Smooth muscle cell (in vitro differentiated cells): Measurements from ENCODE around the gene SHC4. TPM values are rescaled to one million over a fixed set of nuclear protein-coding genes. Genes with fewer than 3 reads are reported as not detected.
A peak's percentile ranks its signal among the peaks of the same experiment; 100 is the strongest.
"Not testable (repeated sequence)": the region's sequence is repeated elsewhere in the genome, so short reads cannot be mapped to it uniquely, and the experiment has no call there.

ENCODE experiments used
- DNase-seq: peaks from one replicate; lab custom pipeline; 2025; ENCODE audit not compliant: unreplicated experiment; lab: John Stamatoyannopoulos, UW
- H2AFZ ChIP-seq: fragments of 200-600 bp; sonication (generic); 2 replicates; pipeline ENCODE4 v1.6.0; 2016; ENCODE audit warnings: antibody characterized with exemption, low read depth, mild to moderate bottlenecking
- H3F3A ChIP-seq: fragments of 200-600 bp; sonication (generic); 2 replicates; pipeline ENCODE4 v1.6.0; 2017; ENCODE audit warnings: antibody characterized with exemption, low read depth
- H3K27ac ChIP-seq: fragments of 200-600 bp; sonication (generic); 2 replicates; pipeline ENCODE4 v1.5.1; 2016; ENCODE audit warnings: low read depth, mild to moderate bottlenecking
- H3K27me3 ChIP-seq: fragments of 200-600 bp; sonication (generic); 2 replicates; pipeline ENCODE4 v1.6.1; 2016; ENCODE audit warnings: low read depth, mild to moderate bottlenecking
- H3K36me3 ChIP-seq: fragments of 200-600 bp; sonication (generic); 2 replicates; pipeline ENCODE4 v1.5.1; 2016; ENCODE audit warnings: low read depth
- H3K4me1 ChIP-seq: fragments of 200-600 bp; sonication (generic); 2 replicates; pipeline ENCODE4 v1.5.1; 2016; ENCODE audit warnings: low read depth
- H3K4me2 ChIP-seq: fragments of 200-600 bp; sonication (generic); 2 replicates; pipeline ENCODE4 v1.6.0; 2016; ENCODE audit warnings: mild to moderate bottlenecking
- H3K4me3 ChIP-seq: fragments of 200-600 bp; sonication (generic); 2 replicates; pipeline ENCODE4 v1.5.1; 2016; ENCODE audit warnings: mild to moderate bottlenecking
- H3K79me2 ChIP-seq: fragments of 200-600 bp; sonication (generic); 2 replicates; pipeline ENCODE4 v1.6.0; 2016; ENCODE audit warnings: low read depth, mild to moderate bottlenecking
- H3K9ac ChIP-seq: fragments of 200-600 bp; sonication (generic); 2 replicates; pipeline ENCODE4 v1.6.0; 2016; ENCODE audit warnings: low read depth
- H3K9me3 ChIP-seq: fragments of 200-600 bp; sonication (generic); replicated peaks from 2 replicates; pipeline ENCODE4 v1.5.1; 2016; ENCODE audit warnings: low read depth
- H4K20me1 ChIP-seq: fragments of 200-600 bp; sonication (generic); 2 replicates; pipeline ENCODE4 v1.6.0; 2016; ENCODE audit warnings: low read depth
- CTCF ChIP-seq: fragments of 200-600 bp; sonication (generic); IDR thresholded peaks from 2 replicates; pipeline ENCODE4 v1.5.1; 2017; ENCODE audit warnings: borderline replicate concordance, mild to moderate bottlenecking, antibody characterized with exemption; ENCODE audit not compliant: insufficient read depth, poor library complexity, severe bottlenecking
- WGBS: methylation state at CpG from one replicate; pipeline ENCODE4 v1.1.7; 2016; ENCODE audit warnings: low lambda C conversion rate; 5-methylcytosine and 5-hydroxymethylcytosine counted together
- polyA plus RNA-seq: library from polyadenylated mRNA; unstranded; fragments of >200 nt; fragmentation: Nextera tagmentation; extraction: Ambion mirVana; gene quantifications from 2 replicates; pipeline ENCODE4 v1.2.1, GENCODE V29; 2016
- total RNA-seq: library from RNA; depleted of rRNA; stranded (reverse); fragments of >200 nt; gene quantifications from 2 replicates; pipeline ENCODE4 v1.2.3, GENCODE V29; 2014

The SHC4 gene
- total and polyA plus RNA-seq, 2 experiments from 2014 or later, result 0.39 to 1.2 TPM

- Histone ChIP-seq H4K20me1 (no peaks in the 10 kb centered on the region), H3K9me3 (no peaks in the 10 kb centered on the region), H3K4me2 (no peak overlapping the region), H3K9ac (no peak overlapping the region), H3K79me2 (no peaks in the 10 kb centered on the region), H3F3A (no peaks in the 10 kb centered on the region), H3K4me3 (no peak overlapping the region), H3K27me3 (no peaks in the 10 kb centered on the region), H3K36me3 (no peaks in the 10 kb centered on the region), H3K27ac (no peak overlapping the region), H3K4me1 (no peaks in the 10 kb centered on the region), H2AFZ (no peak overlapping the region)
- TF ChIP-seq CTCF, result no peak
- 95% methylated on average over 3 of the region's 3 CpGs for WGBS
- DNase-seq, result no peak
Measured at GRCh38 chr15:48916721-48917120, 47.0 kb downstream of the SHC4 start.

- peak overlapping the region; percentile 58 for H2AFZ ChIP-seq
- no peaks in the 10 kb centered on the region for H3K79me2 ChIP-seq
- no peak overlapping the region for H3K9ac ChIP-seq
- H3K36me3 ChIP-seq, result no peaks in the 10 kb centered on the region
- no peak for DNase-seq
- no peaks in the 10 kb centered on the region for H3K27me3 ChIP-seq
- no peak overlapping the region for H3K27ac ChIP-seq
- H3F3A ChIP-seq, result no peaks in the 10 kb centered on the region
- H3K4me1 ChIP-seq, result no peaks in the 10 kb centered on the region
- 41% methylated on average over 3 of the region's 3 CpGs for WGBS
- H3K4me2 ChIP-seq, result peak overlapping the region; percentile 51
- no peak overlapping the region for H3K4me3 ChIP-seq
- TF ChIP-seq CTCF, result no peak
- no peaks in the 10 kb centered on the region for H3K9me3 ChIP-seq
- H4K20me1 ChIP-seq, result no peaks in the 10 kb centered on the region
Measured at GRCh38 chr15:48915861-48916260, 47.9 kb downstream of the SHC4 start.

- Histone ChIP-seq H3K27ac (no peak overlapping the region), H3K4me3 (no peak overlapping the region), H3K9me3 (no peaks in the 10 kb centered on the region), H3K27me3 (no peaks in the 10 kb centered on the region), H3K4me1 (no peaks in the 10 kb centered on the region), H2AFZ (no peak overlapping the region), H3K4me2 (no peak overlapping the region), H3F3A (no peaks in the 10 kb centered on the region), H3K79me2 (no peaks in the 10 kb centered on the region), H3K9ac (no peak overlapping the region), H3K36me3 (no peaks in the 10 kb centered on the region), H4K20me1 (no peaks in the 10 kb centered on the region)
- no peak for TF ChIP-seq CTCF
- DNase-seq, result no peak
- 95% methylated on average over 3 of the region's 3 CpGs for WGBS
Measured at GRCh38 chr15:48914717-48915116, 49.0 kb downstream of the SHC4 start.

GRCh38 chr15:48913141-48913540 is 50.6 kb downstream of the SHC4 start:
- Histone ChIP-seq H3K27me3 (no peaks in the 10 kb centered on the region), H3K4me3 (no peak overlapping the region), H3K4me1 (no peaks in the 10 kb centered on the region), H2AFZ (no peak overlapping the region), H3K9me3 (no peaks in the 10 kb centered on the region), H3K27ac (no peak overlapping the region), H4K20me1 (no peaks in the 10 kb centered on the region), H3F3A (no peaks in the 10 kb centered on the region), H3K36me3 (no peaks in the 10 kb centered on the region), H3K4me2 (no peak overlapping the region), H3K79me2 (no peaks in the 10 kb centered on the region), H3K9ac (no peak overlapping the region)
- WGBS, result 95% methylated on average over 4 of the region's 4 CpGs
- no peak for DNase-seq
- no peak for TF ChIP-seq CTCF

GRCh38 chr15:48910554-48910953 is 53.2 kb downstream of the SHC4 start:
- not testable (repeated sequence) for H3K4me3 ChIP-seq, H2AFZ ChIP-seq, H3K4me1 ChIP-seq, H4K20me1 ChIP-seq, H3K9me3 ChIP-seq, DNase-seq, H3F3A ChIP-seq, H3K27me3 ChIP-seq, H3K4me2 ChIP-seq, H3K27ac ChIP-seq, H3K79me2 ChIP-seq, H3K9ac ChIP-seq, H3K36me3 ChIP-seq
- 85% methylated on average over 2 of the region's 2 CpGs for WGBS

- H3K4me2 ChIP-seq, H3K79me2 ChIP-seq: not testable (repeated sequence)
Measured at GRCh38 chr15:48909313-48909712, 54.4 kb downstream of the SHC4 start.

More at GRCh38 chr15:48909313-48909712, 54.4 kb downstream of the SHC4 start:
- H3K9ac ChIP-seq, H4K20me1 ChIP-seq, DNase-seq, H3K27ac ChIP-seq, H3K9me3 ChIP-seq, H3K27me3 ChIP-seq, H3F3A ChIP-seq, H3K4me1 ChIP-seq, H2AFZ ChIP-seq, H3K36me3 ChIP-seq, H3K4me3 ChIP-seq: not testable (repeated sequence)
- 89% methylated on average over 2 of the region's 2 CpGs for WGBS
